Lung (tissue), 12 donors: ENCODE measurements around the gene NXT1. TPM values are rescaled to one million over a fixed set of nuclear protein-coding genes. Genes with fewer than 3 reads are reported as not detected.

Source experiments
- ATAC-seq: fragments of 200-7000 bp; cut with Tn5 transposase; one replicate; pipeline ENCODE4 v1.9.1; 2020; ENCODE audit warnings: moderate number of reproducible peaks; ENCODE audit not compliant: insufficient read depth, low FRiP score
- DNase-seq, 3 donors: peaks; one replicate each; pipeline ENCODE4 v3.0.0-alpha.2; 2013 to 2017
- H3K27ac ChIP-seq, 2 donors: one replicate each; pipeline ENCODE4 v1.5.1; 2013; ENCODE audit warnings: mild to moderate bottlenecking in 2 of 2, moderate library complexity in 2 of 2, control low read depth in 1 of 2, inconsistent platforms in 1 of 2, low read depth in 1 of 2, low read length in 1 of 2
- H3K27me3 ChIP-seq, 3 donors: one replicate each; pipeline ENCODE4 v1.5.1; 2013; ENCODE audit warnings: low read length in 2 of 3; ENCODE audit not compliant: control insufficient read depth in 3 of 3, insufficient read depth in 3 of 3
- H3K36me3 ChIP-seq, 4 donors: one replicate each; pipeline ENCODE4 v1.5.1; 2013; ENCODE audit warnings: low read length in 4 of 4, mild to moderate bottlenecking in 1 of 4, moderate library complexity in 1 of 4; ENCODE audit not compliant: control insufficient read depth in 4 of 4, insufficient read depth in 4 of 4
- H3K4me1 ChIP-seq, 5 donors: one replicate each; pipeline ENCODE4 v1.5.1; 2013; ENCODE audit warnings: low read length in 5 of 5, mild to moderate bottlenecking in 2 of 5, moderate library complexity in 1 of 5; ENCODE audit not compliant: control insufficient read depth in 5 of 5, insufficient read depth in 5 of 5
- H3K4me3 ChIP-seq: one replicate; pipeline ENCODE4 v1.5.1; 2013; ENCODE audit warnings: mild to moderate bottlenecking, control low read depth, moderate library complexity
- H3K9ac ChIP-seq, 2 donors: one replicate each; pipeline ENCODE4 v1.5.1; 2013; ENCODE audit warnings: low read length in 2 of 2, control low read depth in 1 of 2; ENCODE audit not compliant: insufficient read depth in 1 of 2
- H3K9me3 ChIP-seq, 4 donors: one replicate each; pipeline ENCODE4 v1.5.1; 2013; ENCODE audit warnings: low read length in 3 of 4, mild to moderate bottlenecking in 1 of 4, moderate library complexity in 1 of 4; ENCODE audit not compliant: control insufficient read depth in 4 of 4, insufficient read depth in 3 of 4
- WGBS, 2 donors: extraction: QIAGEN DNeasy Blood & Tissue Kit; methylation state at CpG; one replicate each; pipeline ENCODE4 v1.1.7; 2013; 5-methylcytosine and 5-hydroxymethylcytosine counted together
- polyA plus RNA-seq, 2 donors: library from polyadenylated mRNA; stranded (reverse); fragments of 200-250 nt; gene quantifications; one replicate each; pipeline ENCODE4 v1.2.1, GENCODE V29; 2013
- total RNA-seq, 2 donors: library from RNA; depleted of rRNA in 1 of 2; stranded (reverse); fragments of >200 nt in 1 of 2; gene quantifications; one replicate each; pipeline ENCODE4 v1.2.1, GENCODE V29; 2014 to 2021
- TF ChIP-seq, protein P1 (sequence below): IDR thresholded peaks from 2 replicates; pipeline ENCODE4 v1.5.1; 2012; ENCODE audit warnings: mild to moderate bottlenecking; ENCODE audit errors: control extremely low read depth, extremely low read depth
- donor health status: control.
- donor health status: control.
- donor health status: Bipolar disorder and iron deficiency.
- donor health status: healthy.
- donor health status: DM: yes; HTN: yes; CAD: no.

NXT1 gene
- total and polyA plus RNA-seq, 4 donors = 19.1 to 35.9 (median 20.9) TPM

DNA sequence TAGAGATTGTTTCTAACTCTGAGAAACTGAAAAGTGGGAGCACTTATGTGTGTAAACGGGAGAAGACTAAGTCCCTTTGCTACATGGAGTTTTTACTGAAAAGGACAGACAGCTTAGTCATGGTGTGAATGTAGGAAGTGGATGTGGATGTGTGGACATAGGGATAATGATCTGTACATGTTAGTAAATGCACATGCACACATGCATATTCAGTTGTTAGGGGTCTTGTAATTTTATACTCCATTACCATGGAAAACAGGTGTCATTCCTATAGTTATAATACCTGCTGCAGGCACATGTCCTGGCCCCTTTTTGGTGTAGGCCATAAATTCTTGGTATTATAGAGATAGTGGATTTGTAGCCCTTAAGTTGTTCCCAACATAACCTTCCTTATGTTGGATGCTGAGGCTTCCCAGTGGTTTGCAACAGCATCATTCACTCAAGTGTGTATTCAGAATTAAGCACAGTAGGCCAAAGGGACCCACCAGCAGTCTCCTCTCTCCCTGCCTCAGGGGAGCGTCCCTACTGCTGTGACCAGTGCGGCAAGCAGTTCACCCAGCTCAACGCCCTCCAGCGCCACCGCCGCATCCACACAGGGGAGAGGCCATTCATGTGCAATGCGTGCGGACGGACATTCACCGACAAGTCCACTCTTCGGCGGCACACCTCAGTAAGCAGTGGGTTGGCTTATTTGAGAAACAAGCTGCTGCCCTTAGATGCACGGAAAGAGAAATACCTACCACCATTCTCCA lies 18.7 kb downstream of the NXT1 start:
- no peak overlapping the region for H3K27ac ChIP-seq
- H3K9ac ChIP-seq = no peak overlapping the region
- no peak for DNase-seq
- H3K9me3 ChIP-seq = no peaks in the 10 kb centered on the region
- peaks cover 0 to 13% (median 4%) of the 10 kb centered on the region in 5 donors for H3K4me1 ChIP-seq
- 94 to 96% methylated on average over 14 of the region's 14 CpGs for WGBS, 2 donors
- H3K4me3 ChIP-seq = no peak overlapping the region
- TF ChIP-seq, protein P1, sequence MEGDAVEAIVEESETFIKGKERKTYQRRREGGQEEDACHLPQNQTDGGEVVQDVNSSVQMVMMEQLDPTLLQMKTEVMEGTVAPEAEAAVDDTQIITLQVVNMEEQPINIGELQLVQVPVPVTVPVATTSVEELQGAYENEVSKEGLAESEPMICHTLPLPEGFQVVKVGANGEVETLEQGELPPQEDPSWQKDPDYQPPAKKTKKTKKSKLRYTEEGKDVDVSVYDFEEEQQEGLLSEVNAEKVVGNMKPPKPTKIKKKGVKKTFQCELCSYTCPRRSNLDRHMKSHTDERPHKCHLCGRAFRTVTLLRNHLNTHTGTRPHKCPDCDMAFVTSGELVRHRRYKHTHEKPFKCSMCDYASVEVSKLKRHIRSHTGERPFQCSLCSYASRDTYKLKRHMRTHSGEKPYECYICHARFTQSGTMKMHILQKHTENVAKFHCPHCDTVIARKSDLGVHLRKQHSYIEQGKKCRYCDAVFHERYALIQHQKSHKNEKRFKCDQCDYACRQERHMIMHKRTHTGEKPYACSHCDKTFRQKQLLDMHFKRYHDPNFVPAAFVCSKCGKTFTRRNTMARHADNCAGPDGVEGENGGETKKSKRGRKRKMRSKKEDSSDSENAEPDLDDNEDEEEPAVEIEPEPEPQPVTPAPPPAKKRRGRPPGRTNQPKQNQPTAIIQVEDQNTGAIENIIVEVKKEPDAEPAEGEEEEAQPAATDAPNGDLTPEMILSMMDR = no peak
- H3K36me3 ChIP-seq = peaks cover 30 to 38% (median 32%) of the 10 kb centered on the region in 4 donors
- no peaks in the 10 kb centered on the region for H3K27me3 ChIP-seq
- ATAC-seq = no peak

DNA sequence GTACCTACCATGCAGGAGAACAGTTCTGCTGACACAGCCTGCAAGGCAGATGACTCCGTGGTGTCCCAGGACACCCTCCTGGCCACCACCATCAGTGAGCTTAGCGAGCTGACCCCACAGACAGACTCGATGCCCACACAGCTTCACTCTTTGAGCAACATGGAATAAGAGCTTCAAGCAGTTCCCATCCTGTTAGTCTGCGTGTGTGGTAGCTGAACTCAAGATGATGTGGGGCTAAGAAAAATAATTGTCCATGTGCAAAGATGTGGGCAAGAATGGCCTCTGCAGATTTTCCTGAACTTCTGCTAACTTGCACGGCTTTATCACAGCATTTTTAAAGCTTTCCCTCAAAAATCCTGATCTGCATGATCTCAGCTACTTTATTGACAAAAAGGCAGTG lies 19.7 kb downstream of the NXT1 start:
- TF ChIP-seq, protein P1 = no peak
- 95% methylated on average over 5 of the region's 5 CpGs for WGBS, 2 donors
- H3K9ac ChIP-seq = no peak overlapping the region
- ATAC-seq = no peak
- no peak overlapping the region for H3K4me3 ChIP-seq
- peaks cover 26 to 34% (median 30%) of the 10 kb centered on the region in 4 donors for H3K36me3 ChIP-seq
- DNase-seq = no peak
- H3K9me3 ChIP-seq = no peaks in the 10 kb centered on the region
- no peaks in the 10 kb centered on the region for H3K27me3 ChIP-seq
- peaks cover 0 to 10% (median 4%) of the 10 kb centered on the region in 5 donors for H3K4me1 ChIP-seq
- H3K27ac ChIP-seq = no peak overlapping the region

DNA sequence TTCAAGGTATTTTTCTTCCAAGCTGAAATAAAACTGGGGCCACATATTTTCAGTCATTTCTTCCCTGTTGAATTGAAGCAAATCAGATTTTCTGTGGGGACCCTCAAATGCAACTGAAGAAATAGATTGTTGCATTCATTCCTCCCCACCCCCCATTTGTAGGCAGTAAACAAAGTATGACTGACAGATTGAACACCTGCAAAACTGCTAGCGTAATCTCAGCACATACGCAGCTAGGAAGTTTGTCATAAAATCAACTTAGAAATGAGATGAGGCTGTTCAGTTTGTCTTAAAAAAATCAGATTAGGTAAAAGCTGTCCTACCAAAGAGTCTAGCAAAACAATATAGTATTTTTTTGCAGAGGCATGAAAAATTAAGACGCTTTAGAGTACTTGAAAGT lies 20.3 kb downstream of the NXT1 start:
- Histone ChIP-seq H3K36me3 (peaks cover 28 to 36% (median 30%) of the 10 kb centered on the region in 4 donors), H3K27ac (no peak overlapping the region), H3K27me3 (no peaks in the 10 kb centered on the region), H3K4me1 (peaks cover 0 to 10% (median 3%) of the 10 kb centered on the region in 5 donors), H3K9me3 (peaks cover 0 to 2% (median 0%) of the 10 kb centered on the region in 4 donors), H3K4me3 (no peak overlapping the region), H3K9ac (no peak overlapping the region)
- DNase-seq (no peak), ATAC-seq (no peak)
- TF ChIP-seq, protein P1 = no peak
- WGBS, 2 donors = 78 to 95% methylated on average over 3 of the region's 3 CpGs
